ENCODE results near the gene MACROD1. TPM values are rescaled to one million over a fixed set of nuclear protein-coding genes. Genes with fewer than 3 reads are reported as not detected.

Gene MACROD1
- total RNA-seq, 1 donor from 2014 or later: 19.3 TPM

- no peak for DNase-seq (ENCODE audit: low spot score)
Measured at GRCh38 chr11:64015510-64015909, 150.4 kb downstream of the MACROD1 start.

- no peak for DNase-seq (ENCODE audit: low spot score)
Measured at GRCh38 chr11:64014356-64014755, 151.6 kb downstream of the MACROD1 start.

- no peak for DNase-seq (ENCODE audit: low spot score)
Measured at GRCh38 chr11:64013141-64013896, 152.6 kb downstream of the MACROD1 start.

GRCh38 chr11:64011371-64011770 is 154.5 kb downstream of the MACROD1 start:
- DNase-seq (ENCODE audit: low spot score): no peak

- no peak for DNase-seq (ENCODE audit: low spot score)
Measured at GRCh38 chr11:64010783-64011182, 155.1 kb downstream of the MACROD1 start.

- no peak for DNase-seq (ENCODE audit: low spot score)
Measured at GRCh38 chr11:64009710-64010109, 156.2 kb downstream of the MACROD1 start.

GRCh38 chr11:64008914-64009633 is 156.8 kb downstream of the MACROD1 start:
- DNase-seq (ENCODE audit: low spot score): no peak

- no peak for DNase-seq (ENCODE audit: low spot score)
Measured at GRCh38 chr11:64008283-64008913, 157.5 kb downstream of the MACROD1 start.

GRCh38 chr11:64007629-64008282 is 158.2 kb downstream of the MACROD1 start:
- peak; percentile 66 for DNase-seq (ENCODE audit: low spot score)

- no peak for DNase-seq (ENCODE audit: low spot score)
Measured at GRCh38 chr11:64007160-64007628, 158.7 kb downstream of the MACROD1 start.

GRCh38 chr11:64006398-64006797 is 159.5 kb downstream of the MACROD1 start:
- no peak for DNase-seq (ENCODE audit: low spot score)

GRCh38 chr11:64005691-64006090 is 160.2 kb downstream of the MACROD1 start:
- no peak for DNase-seq (ENCODE audit: low spot score)

GRCh38 chr11:64004590-64004984 is 161.3 kb downstream of the MACROD1 start:
- DNase-seq (ENCODE audit: low spot score): no peak

- no peak for DNase-seq (ENCODE audit: low spot score)
Measured at GRCh38 chr11:64003807-64004589, 161.9 kb downstream of the MACROD1 start.

GRCh38 chr11:64001484-64002420 is 164.2 kb downstream of the MACROD1 start:
- no peak for DNase-seq (ENCODE audit: low spot score)

GRCh38 chr11:64000740-64001483 is 165.0 kb downstream of the MACROD1 start:
- DNase-seq (ENCODE audit: low spot score): no peak

- peak; percentile 63 for DNase-seq (ENCODE audit: low spot score)
Measured at GRCh38 chr11:64000026-64000739, 165.7 kb downstream of the MACROD1 start.

GRCh38 chr11:63999349-64000025 is 166.4 kb downstream of the MACROD1 start:
- DNase-seq (ENCODE audit: low spot score): peak; percentile 69
